T-helper 1 cell treated with Interleukin-12 subunit alpha and Interleukin-12 subunit beta and Interleukin-4 antibody, amounts not matched to agents 30 ng/mL and 1 ng/mL, for 36 hours (primary cell): ENCODE results near the gene PHLDB3. TPM values are rescaled to one million over a fixed set of nuclear protein-coding genes. Genes with fewer than 3 reads are reported as not detected.
"Not testable (repeated sequence)": the region's sequence is repeated elsewhere in the genome, so short reads cannot be mapped to it uniquely, and the experiment has no call there.

Experiments used
- intact Hi-C: fragments of 100-400 bp; cut with micrococcal nuclease; formaldehyde crosslinking; loops from one replicate; pipeline ENCODE4 v1.15.1; 2024
- total RNA-seq: library from RNA; stranded (reverse); gene quantifications from 2 replicates; pipeline ENCODE4 v1.2.3, GENCODE V29; 2022

The PHLDB3 gene
- total RNA-seq, 1 donor from 2014 or later, result 23.8 TPM

DNA sequence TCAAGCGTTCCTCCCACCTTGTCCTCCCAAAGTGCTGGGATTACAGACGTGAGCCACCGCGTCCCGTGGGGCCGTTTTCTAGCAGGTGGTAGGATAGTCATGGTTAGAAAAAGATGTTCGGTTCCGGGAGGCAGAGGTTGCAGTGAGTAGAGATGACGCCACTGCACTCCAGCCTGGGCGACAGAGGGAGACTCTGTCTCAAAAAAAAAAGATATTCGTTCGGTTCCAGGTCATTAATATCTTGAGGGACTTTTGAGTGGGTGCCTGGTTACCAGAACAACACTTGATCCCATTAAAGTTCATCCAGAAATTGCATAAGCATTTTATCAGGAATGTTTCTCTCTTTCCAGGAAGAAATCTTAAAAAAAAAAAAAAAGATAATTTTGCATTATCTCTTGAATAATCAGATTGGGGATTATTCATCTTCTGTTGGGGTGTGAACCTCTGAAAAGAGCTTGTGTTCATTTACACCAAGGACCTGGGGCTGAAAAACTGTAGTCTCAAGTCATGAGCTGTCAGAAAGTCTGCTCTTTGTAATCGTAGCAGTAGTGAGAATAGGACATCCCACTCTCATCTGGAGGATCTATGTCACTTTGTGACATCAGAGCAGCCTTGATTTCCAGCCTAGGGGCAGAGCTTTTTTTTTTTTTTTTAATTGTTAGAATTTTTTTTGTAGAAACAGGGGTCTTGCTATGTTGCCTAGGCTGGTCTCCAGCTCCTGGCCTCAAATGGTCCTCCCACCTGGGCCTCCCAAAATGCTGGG lies 23.5 kb upstream of the PHLDB3 start:
- intact Hi-C loops, result loop anchor here (1.0 to 5.0 kb wide), 4 partner anchors 9 to 1979 kb away; partner anchors contain the start of genes VASP and ZNF428

DNA sequence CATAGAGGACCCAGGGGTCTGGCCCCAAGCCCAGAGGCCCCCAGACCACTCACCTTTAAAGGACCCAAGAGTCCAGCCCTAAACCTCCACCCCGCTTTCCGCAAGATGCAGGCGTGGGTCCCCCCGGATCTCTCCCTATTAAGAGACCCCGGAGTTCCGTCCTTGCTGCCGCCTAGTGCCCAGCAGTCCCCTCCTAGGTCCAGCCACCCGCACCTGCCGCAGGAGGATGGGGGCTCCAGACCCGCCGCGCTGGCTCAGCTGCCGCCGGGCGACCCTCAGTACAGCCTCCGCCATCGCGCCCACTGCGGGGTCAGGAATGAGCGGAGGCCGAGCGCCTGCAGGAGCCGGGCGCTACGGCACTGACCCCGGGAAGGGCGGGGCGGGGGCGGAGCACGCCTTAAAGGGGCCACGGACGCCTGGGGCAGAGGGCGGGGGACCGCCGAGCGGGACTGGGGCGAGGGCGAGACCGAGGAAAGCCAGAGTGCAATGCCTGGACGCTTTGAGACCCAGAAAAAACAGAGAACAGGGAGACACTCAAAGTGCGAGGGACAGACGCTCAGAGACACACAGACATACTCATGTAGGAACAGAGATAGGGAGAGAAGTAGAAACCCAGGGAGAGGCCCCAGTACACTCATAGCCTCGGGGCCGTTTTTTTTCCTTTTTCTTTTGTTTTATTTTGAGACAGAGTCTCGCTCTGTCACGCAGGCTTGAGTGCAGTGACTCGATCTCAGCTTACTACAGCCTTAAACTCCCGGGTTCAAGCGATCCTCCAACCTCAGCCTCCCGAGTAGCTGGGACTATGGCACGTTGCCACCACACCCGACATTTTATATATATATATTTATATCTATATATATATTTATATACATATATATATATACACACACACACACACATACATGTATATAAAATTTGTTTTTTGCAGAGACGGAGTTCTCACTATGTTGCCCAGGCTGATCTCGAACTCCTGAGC lies 22.6 kb upstream of the PHLDB3 start, which contains the start of gene ETHE1:
Gene ETHE1, minus strand, starts transcription at position 318 of the 976 bp plus-strand sequence. Its CDS starts 24 bp downstream, at position 294.
- intact Hi-C loops, result loop anchor here (1.0 to 5.0 kb wide), 4 partner anchors 8 to 1980 kb away; partner anchors contain the start of genes VASP and ZNF428

DNA sequence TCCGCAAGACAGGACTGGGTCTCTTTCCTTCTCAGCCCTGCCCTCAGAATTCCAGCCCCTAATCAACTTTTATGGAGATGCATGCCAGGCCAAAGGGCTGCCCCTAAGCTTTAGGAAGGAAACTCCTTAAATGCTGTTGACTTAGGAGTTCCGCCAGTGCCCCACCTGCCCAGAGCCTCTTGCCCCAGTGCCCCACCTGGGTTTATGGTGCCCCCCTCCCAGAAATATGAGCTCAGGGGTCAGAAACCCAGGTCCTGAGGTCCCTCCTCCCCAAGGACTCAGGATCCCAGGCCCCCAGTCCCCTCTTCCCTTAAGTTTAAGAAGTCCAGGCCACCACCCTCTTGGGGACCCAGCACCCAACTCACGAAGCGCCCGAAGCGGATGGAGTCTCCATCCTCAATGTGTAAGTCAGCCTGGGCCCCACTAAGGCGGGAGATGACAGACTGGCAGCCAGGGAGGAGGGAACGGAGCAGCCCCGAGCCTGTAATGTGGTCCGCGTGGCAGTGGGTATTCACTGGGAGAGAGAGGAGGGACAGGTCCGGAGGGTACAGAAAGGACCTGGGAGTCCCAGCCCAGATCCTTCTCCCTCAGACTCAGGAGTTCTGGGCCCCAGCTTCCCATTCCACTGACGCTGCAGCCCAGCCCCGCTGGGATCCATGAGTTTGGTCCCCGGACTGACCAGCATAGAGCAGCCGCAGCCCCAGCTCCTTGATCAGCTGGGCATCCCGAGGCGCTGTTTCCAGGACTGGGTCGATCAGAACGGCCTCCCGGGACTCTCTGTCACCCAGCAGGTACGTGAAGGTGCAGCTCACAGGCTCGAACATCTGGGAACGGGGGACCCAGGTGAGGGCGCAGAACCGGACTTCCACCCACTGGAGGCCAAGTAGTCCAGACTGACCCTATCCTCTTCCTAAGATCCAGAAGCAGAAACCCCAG lies 21.6 kb upstream of the PHLDB3 start:
- intact Hi-C loops, result loop anchor here (1.0 to 5.0 kb wide), 3 partner anchors 7 to 1981 kb away; partner anchors contain the start of genes PHLDB3, VASP and ZNF575

DNA sequence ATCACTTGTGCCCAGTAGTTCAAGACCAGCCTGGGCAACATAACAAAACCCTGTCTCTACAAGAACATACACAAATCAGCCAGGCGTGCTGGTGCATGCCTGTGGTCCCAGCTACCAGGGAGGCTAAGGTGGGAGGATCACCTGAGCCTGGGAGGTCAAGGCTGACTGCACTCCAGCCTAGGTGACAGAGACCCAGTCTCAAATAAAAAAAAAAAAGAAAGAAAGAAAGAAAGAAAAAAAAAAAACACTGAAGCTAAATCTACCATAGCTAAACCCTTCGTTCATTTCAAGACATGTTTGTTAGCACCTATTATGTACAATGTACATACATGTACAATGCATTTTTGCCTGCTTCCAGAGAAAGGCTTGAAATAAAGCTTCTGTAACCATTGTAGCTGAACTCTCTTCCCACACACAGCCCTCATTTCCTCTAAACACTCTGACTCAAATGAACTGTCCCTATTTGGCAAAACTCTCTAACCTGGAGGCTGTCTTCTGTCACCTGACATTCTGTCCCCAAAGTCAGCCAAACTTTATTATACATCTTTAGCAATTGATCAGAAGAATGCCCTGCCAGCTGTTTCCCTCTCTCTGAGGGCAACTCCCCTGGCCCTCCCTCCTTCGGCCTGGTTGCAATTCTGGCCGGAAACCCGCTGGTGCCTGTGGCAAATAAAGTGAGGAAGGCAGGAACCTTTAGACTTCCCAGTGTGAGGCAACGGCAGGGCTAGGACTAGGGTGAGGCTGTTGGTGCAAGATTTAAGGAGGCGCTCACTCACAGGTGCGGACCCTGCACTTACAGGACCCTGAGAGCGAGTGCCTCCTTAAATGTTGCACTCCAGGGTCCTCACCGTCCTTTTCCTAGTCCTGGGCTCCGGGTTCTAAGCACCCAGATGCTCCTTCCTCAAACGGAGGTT lies 20.6 kb upstream of the PHLDB3 start:
- intact Hi-C loops, result loop anchor here (1.0 to 5.0 kb wide), 3 partner anchors 8 to 1982 kb away; partner anchors contain the start of genes PHLDB3, VASP and ZNF575

DNA sequence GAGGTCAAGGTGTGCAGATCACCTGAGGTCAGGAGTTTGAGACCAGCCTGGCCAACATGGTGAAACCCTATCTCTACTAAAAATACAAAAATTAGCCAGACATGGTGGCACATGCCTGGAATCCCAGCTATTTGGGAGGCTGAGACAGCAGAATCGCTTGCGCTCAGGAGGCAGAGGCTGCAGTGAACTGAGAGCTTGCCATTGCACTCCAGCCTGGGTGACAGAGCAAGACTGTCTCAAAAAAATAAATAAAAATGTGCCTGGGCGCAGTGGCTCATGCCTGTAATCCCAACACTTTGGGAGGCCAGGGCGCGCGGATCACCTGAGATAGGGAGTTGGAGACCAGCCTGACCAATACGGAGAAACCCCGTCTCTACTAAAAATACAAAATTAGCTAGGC lies 19.1 kb upstream of the PHLDB3 start:
- intact Hi-C loops, result not testable (repeated sequence)

DNA sequence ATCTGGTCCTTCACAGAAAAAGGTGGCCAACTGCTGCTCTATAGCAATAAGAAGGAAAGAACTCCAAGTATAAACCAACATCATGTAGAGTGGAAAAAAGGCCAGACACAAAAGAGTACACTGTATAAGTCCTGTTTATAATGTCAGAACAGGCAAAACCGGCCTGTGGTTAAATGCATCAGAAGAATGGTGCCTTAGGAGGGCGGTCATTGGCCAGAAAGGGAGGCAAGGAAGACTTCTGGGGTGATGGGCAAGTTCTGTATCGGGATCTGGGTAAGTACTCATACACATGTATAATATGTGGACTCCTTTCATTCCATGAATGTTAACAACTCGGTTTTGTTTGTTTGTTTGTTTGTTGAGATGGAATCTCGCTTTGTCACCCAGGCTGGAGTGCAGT lies 18.4 kb upstream of the PHLDB3 start:
- intact Hi-C loops, result no loop called here

DNA sequence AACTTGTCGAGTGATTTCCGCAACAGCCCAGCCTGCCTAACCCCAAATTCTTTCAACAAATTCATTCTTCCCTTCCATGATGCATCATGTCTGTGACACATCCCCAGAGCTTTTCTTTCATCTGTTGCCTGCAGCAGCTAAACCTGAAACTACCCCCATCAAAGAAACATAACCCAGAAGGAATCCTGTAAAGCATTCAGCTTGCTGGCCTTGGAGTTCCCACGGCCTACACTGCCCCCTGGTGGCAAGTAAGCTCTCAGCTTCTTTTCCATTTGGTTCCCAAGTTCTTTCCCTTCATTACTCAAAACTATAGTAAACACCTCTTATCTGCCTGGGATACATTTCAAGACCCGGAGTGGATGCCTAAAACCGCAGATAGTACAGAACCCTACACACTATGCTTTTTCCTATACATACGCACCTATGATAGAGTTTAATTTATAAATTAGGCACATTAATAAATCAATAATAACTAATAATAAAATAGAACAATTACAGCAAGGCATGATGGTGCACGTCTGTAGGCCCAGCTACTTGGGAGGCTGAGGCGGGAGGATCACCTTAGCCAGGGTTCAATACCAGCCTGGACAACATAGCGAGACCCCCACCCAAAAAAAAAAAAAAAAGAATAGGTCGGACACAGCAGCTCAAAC lies 15.0 kb upstream of the PHLDB3 start:
- intact Hi-C loops, result loop anchor here (1.0 to 10.0 kb wide), 6 partner anchors 8 to 245 kb away; partner anchors contain the start of genes ETHE1 and PHLDB3

DNA sequence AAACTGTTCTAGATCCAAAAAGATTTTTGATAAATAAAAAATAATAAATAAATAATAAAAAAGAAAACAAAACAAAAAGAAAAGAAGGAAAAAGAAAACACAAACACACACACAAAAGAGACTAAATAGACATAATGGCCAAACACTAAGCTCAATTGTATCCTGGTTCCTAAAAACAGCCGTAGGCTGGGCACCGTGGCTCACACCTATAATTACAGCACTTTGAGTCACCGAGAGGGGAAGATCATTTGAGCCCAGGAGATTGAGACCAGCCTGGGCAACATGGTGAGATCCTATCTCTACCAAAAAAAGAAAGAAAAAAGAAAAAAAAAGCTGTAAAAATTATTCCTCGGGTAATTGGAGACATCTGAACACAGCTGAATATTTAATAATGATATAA lies 13.5 kb upstream of the PHLDB3 start:
- intact Hi-C loops, result loop anchor here (10.0 kb wide), 1 partner anchor 243 kb away; no protein-coding TSS in a partner anchor

DNA sequence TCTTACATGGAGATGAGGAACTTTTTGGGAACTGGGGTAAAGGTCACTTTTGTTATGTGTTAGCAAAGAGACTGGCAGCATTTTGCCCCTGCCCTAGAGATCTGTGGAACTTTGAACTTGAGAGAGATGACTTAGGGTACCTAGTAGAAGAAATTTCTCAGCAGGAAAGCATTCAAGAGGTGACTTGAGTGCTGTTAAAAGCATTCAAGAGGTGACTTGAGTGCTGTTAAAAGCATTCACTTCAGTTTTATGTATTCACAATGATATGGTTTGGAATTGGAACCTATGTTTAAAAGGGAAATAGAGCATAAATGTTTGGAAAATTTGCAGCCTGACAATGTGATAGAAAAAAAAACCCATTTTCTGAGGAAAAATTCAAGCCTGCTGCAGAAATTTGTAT lies 7.9 kb upstream of the PHLDB3 start:
- intact Hi-C loops, result loop anchor here (10.0 kb wide), 1 partner anchor 238 kb away; no protein-coding TSS in a partner anchor

DNA sequence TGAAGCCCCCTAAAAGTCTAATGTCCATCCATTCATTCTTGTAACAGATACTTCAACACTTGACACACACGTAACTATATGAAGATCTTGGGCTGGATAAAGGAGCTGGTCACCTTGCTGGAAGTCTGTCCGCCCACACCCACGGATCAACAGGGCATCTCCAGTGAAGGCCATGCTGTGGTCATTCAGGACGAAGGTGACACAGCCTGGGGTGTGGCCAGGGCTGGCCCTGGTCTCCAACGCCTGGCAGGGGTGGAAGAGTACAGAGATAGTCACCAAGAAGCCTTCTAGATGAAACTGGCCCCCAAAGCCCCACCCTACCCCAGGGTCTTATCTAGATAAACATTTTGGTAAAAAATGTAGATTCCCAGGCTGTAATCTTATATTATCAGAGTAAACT lies 6.8 kb upstream of the PHLDB3 start:
- intact Hi-C loops, result loop anchor here (10.0 kb wide), 1 partner anchor 237 kb away; no protein-coding TSS in a partner anchor

DNA sequence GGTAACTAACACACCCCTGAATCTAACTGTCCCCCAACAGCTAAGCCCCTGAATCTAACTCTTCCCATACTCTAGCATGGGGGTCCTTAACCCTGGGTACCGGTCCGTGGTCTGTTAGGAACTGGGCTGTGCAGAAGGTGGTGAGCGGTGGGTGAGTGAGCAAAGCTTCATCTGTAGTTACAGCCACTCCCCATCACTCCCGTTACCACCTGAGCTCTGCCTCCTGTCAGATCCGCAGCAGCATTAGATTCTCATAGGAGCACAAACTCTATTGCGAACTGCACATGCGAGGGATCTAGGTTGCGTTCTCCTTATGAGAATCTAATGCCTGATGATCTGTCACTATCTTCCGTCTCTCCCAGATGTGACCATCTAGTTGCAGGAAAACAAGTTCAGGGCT lies 6.2 kb upstream of the PHLDB3 start:
- intact Hi-C loops, result loop anchor here (10.0 kb wide), 1 partner anchor 236 kb away; no protein-coding TSS in a partner anchor

DNA sequence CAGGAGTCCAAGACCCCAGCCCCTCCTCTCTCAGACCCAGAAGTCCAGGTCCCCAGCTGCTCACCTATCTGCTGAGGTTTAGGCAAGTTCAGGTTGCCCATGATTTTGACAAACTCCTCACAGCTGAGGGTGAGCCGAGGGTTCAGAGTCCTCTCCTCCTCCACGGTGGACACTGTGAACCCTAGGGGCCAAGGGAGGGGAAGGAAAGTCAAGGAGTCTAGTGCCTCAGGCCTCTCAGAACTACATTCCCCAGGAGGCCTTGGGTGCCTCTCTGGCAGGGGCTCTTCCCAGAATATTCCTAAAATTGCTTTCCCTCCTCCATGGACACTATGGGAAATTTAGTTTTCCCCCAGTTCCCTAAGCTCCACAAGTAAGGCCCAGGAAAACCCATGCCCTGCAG lies 3.3 kb upstream of the PHLDB3 start:
- intact Hi-C loops, result no loop called here

DNA sequence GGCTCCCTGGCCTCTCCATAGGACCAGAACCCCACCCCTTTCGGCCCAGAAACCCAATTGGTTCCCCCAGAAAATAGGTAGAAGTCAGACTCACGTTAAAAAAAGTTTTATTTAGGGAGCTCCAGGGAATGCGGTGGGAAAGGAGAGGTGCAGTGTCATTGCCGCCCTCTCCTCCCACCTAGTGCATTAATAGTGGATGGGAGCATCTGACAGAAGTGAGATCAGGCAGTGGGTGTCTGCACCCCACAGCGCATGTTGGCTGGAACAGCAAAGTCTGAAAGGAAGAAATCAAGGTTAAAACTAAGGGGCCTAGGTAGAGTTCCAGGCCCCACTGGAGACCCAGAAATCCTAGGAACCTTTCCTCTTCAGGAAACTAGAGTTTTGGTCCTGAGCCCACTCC lies 2.1 kb upstream of the PHLDB3 start:
- intact Hi-C loops, result no loop called here

DNA sequence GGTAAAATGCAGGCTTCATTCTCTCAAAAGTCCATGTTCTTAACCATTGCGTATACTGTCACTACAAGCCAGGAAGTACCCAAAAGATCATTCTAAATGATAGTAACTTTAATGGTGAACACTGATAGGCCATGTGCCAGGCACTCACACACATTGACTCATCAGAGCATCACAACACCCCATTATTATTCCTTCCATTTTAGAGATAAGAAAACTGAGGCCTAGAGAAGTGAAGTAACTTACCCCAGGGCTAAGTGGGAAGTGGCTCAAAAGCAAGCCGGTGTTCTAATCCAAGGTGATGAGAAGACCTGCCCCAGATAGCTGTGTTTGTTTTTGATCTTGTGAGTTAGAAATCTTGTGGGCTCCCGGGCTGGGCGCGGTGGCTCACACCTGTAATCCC lies 1.4 kb upstream of the PHLDB3 start:
- intact Hi-C loops, result loop anchor here (2.0 kb wide), 1 partner anchor 67 kb away; no protein-coding TSS in a partner anchor

DNA sequence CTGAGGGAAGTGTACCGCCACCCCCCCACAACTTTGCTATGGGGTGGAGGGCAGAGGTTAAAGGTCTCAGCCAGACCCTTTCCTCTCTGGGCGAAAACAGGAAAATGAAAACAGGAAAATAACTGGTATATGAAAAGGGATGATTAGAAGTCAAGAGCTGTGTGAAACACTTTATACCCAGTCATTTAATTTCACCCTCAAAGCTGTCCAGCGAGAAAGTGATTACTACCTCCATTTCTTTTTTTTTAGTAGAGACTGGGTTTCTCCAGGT lies 575 bp upstream of the PHLDB3 start:
- intact Hi-C loops, result loop anchor here (2.0 kb wide), 1 partner anchor 66 kb away; no protein-coding TSS in a partner anchor

DNA sequence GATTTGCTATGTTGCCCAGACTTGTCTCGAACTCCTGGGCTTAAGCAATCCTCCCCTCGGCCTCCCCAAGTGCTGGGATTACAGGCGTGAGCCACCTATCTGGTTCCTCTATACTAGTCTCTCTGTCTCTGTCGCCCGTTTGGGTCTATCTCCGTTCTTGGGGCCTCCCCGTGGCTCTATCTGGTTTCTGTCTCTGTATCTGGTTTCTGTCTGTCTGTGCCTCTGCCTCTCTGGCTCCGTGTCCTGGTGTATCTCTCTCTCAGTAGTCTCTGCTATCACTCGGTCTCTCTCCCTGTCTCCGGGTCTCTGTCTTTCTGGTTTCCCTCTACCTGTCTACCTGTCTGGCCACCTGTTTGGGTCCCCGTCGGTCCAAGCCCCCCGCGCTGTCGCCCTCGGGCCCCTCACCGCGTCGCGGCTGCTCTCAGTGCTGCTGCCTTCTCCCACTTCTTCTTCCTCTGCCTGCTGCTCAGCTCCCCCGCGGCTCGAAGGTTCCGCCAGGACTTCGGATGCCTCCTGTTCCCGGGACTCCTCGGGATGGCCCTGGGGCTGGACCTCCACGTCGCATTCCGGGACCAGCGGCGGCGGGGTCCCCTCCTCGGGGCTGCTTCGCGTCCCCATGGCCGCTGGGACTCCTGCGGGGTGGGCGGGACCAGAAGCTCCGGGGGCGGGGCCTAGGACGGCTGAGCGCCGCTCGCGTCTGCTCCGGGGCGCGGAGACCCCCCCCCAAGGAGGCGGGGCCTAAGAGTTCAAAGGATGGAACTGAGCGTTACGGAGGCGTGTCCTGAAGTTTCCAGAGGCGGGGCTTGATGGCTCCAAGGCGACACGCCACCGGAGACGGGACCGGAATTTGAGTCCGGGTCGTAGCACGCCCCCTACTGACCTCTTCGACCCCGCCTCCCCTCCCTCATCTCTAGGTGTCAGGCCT lies 783 bp downstream of the PHLDB3 start:
- intact Hi-C loops, result loop anchor here (1.0 to 2.0 kb wide), 12 partner anchors 16 to 251 kb away; partner anchors contain the start of genes IRGQ, SMG9, ZNF428 and ZNF575

DNA sequence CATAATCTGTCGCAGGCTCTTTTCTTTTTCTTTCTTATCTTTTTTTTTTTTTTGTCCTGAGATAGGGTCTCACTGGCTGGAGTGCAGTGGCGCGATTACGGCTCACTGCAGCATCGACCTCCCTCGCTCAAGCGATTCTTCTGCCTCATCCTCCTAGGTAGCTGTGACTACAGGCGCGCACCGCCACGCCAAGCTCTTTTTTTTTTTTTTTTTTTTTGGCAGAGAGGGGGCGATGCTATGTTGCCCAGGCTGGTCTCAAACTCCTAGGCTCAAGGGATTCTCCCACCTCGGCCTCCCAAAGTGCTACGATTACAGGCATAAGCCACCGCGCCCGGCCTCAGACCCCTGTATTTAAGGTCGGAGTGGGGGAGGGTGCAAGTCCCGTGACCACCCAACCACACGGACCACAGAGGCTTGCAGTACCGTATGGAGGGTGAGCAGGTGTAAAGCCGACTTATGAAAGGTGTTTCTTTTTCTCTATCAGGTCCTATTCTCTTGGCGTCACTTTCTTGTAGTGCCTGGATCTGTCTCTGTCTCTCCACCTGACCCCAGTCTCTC lies 2.0 kb downstream of the PHLDB3 start:
- intact Hi-C loops, result no loop called here
